CD8-positive, alpha-beta memory T cell (primary cell): ENCODE measurements around the gene KAZN. TPM values are rescaled to one million over a fixed set of nuclear protein-coding genes. Genes with fewer than 3 reads are reported as not detected.

ENCODE experiments used
- CTCF ChIA-PET: fragments of 350-600 bp; sonication (Branson Sonifier 250); formaldehyde crosslinking; loops from one replicate; lab custom pipeline; 2021; ENCODE audit warnings: antibody characterized with exemption; lab: Charles Lee
- POLR2A ChIA-PET: fragments of 350-600 bp; sonication (Branson Sonifier 250); formaldehyde crosslinking; loops from one replicate; lab custom pipeline; 2021; ENCODE audit warnings: antibody characterized with exemption; lab: Charles Lee
- DNase-seq, 5 donors: peaks; one replicate each; pipeline versions ENCODE4 v3.0.0 to v3.0.0-alpha.2; 2020 to 2022; ENCODE audit warnings: mixed read lengths in 1 of 5
- H3K27ac ChIP-seq: one replicate; pipeline ENCODE4 v1.7.0; 2013; ENCODE audit warnings: low read depth, mild to moderate bottlenecking, low read length, moderate library complexity
- H3K27me3 ChIP-seq: 2 replicates; pipeline ENCODE4 v1.7.0; 2013; ENCODE audit warnings: low read length, mild to moderate bottlenecking; ENCODE audit not compliant: insufficient read depth, poor library complexity, severe bottlenecking
- H3K36me3 ChIP-seq: 2 replicates; pipeline ENCODE4 v1.7.0; 2013; ENCODE audit warnings: mild to moderate bottlenecking, low read length, moderate library complexity; ENCODE audit not compliant: insufficient read depth
- H3K4me1 ChIP-seq: 2 replicates; pipeline ENCODE4 v1.7.0; 2013; ENCODE audit warnings: mild to moderate bottlenecking, low read length, moderate library complexity; ENCODE audit not compliant: insufficient read depth
- H3K4me3 ChIP-seq: 2 replicates; pipeline ENCODE4 v1.7.0; 2013; ENCODE audit warnings: mild to moderate bottlenecking, low read length
- H3K9me3 ChIP-seq: 2 replicates; pipeline ENCODE4 v1.7.0; 2013; ENCODE audit warnings: mild to moderate bottlenecking, low read length
- H3K27ac Mint-ChIP-seq, 8 donors: one replicate each; pipeline ENCODE4 v1.8.0; 2020 to 2021; ENCODE audit warnings: mixed read lengths in 8 of 8, mild to moderate bottlenecking in 6 of 8, inconsistent platforms in 3 of 8, moderate library complexity in 3 of 8
- H3K27me3 Mint-ChIP-seq, 2 donors: one replicate each; pipeline ENCODE4 v1.8.0; 2020 to 2021; ENCODE audit warnings: mixed read lengths in 2 of 2, mild to moderate bottlenecking in 1 of 2, moderate library complexity in 1 of 2
- H3K36me3 Mint-ChIP-seq, 3 donors: one replicate each; pipeline ENCODE4 v1.8.0; 2020 to 2021; ENCODE audit warnings: mixed read lengths in 3 of 3, inconsistent platforms in 1 of 3, mild to moderate bottlenecking in 1 of 3
- H3K4me1 Mint-ChIP-seq, 3 donors: one replicate each; pipeline ENCODE4 v1.8.0; 2020 to 2021; ENCODE audit warnings: mixed read lengths in 3 of 3, inconsistent platforms in 1 of 3, mild to moderate bottlenecking in 1 of 3
- H3K4me3 Mint-ChIP-seq, 7 donors: one replicate each; pipeline ENCODE4 v1.8.0; 2020 to 2021; ENCODE audit warnings: mixed read lengths in 7 of 7, mild to moderate bottlenecking in 6 of 7, moderate library complexity in 4 of 7, inconsistent platforms in 2 of 7
- H3K9me3 Mint-ChIP-seq, 5 donors: one replicate each; pipeline ENCODE4 v1.8.0; 2020 to 2022; ENCODE audit warnings: mixed read lengths in 5 of 5, mild to moderate bottlenecking in 3 of 5, moderate library complexity in 2 of 5, inconsistent platforms in 1 of 5
- polyA plus RNA-seq: library from polyadenylated mRNA; unstranded; fragments of 300-500 nt; fragmentation: Illumina TruSeq; gene quantifications from one replicate; pipeline ENCODE4 v1.2.3, GENCODE V29; 2021
- total RNA-seq, 2 experiments: library from RNA; stranded (reverse); gene quantifications; one replicate each; pipeline ENCODE4 v1.2.3, GENCODE V29; 2021

KAZN gene
- total and polyA plus RNA-seq, 3 experiments from 2014 or later = 0.15 to 0.35 (median 0.18) TPM

GRCh38 chr1:14647777-14648176 lies 49.3 kb downstream of the KAZN start:
- ChIA-PET CTCF (no interaction called here), POLR2A (no interaction called here)
- Mint-ChIP-seq H3K4me3 (no peak overlapping the region), H3K27me3 (peaks cover 2 to 3% of the 10 kb centered on the region in 2 donors), H3K36me3 (no peaks in the 10 kb centered on the region), H3K9me3 (peaks cover 7 to 12% (median 8%) of the 10 kb centered on the region in 5 donors), H3K27ac (no peak overlapping the region), H3K4me1 (no peaks in the 10 kb centered on the region)
- no peaks in the 10 kb centered on the region for H3K4me1 ChIP-seq
- no peaks in the 10 kb centered on the region for H3K27me3 ChIP-seq
- no peaks in the 10 kb centered on the region for H3K36me3 ChIP-seq
- H3K9me3 ChIP-seq = no peaks in the 10 kb centered on the region
- H3K27ac ChIP-seq = no peak overlapping the region
- no peak for DNase-seq
- H3K4me3 ChIP-seq = no peak overlapping the region

GRCh38 chr1:14648391-14648790 lies 49.9 kb downstream of the KAZN start:
- no peaks in the 10 kb centered on the region for H3K9me3 ChIP-seq
- no peaks in the 10 kb centered on the region for H3K36me3 ChIP-seq
- Mint-ChIP-seq H3K27me3 (peaks cover 6% of the 10 kb centered on the region in 2 donors), H3K9me3 (peaks cover 5 to 10% (median 8%) of the 10 kb centered on the region in 5 donors), H3K27ac (no peak overlapping the region), H3K4me3 (no peak overlapping the region), H3K4me1 (no peaks in the 10 kb centered on the region), H3K36me3 (no peaks in the 10 kb centered on the region)
- DNase-seq = no peak
- CTCF ChIA-PET = no interaction called here
- POLR2A ChIA-PET = no interaction called here
- no peaks in the 10 kb centered on the region for H3K4me1 ChIP-seq
- H3K27me3 ChIP-seq = no peaks in the 10 kb centered on the region
- no peak overlapping the region for H3K27ac ChIP-seq
- no peak overlapping the region for H3K4me3 ChIP-seq

GRCh38 chr1:14648896-14649855 lies 50.7 kb downstream of the KAZN start:
- Mint-ChIP-seq H3K9me3 (peaks cover 4 to 10% (median 8%) of the 10 kb centered on the region in 5 donors), H3K27ac (no peak overlapping the region), H3K27me3 (peaks cover 6% of the 10 kb centered on the region in 2 donors), H3K36me3 (no peaks in the 10 kb centered on the region), H3K4me3 (no peak overlapping the region), H3K4me1 (no peaks in the 10 kb centered on the region)
- no peaks in the 10 kb centered on the region for H3K4me1 ChIP-seq
- H3K36me3 ChIP-seq = no peaks in the 10 kb centered on the region
- no peak overlapping the region for H3K4me3 ChIP-seq
- no peaks in the 10 kb centered on the region for H3K27me3 ChIP-seq
- DNase-seq = no peak
- CTCF ChIA-PET = no interaction called here
- POLR2A ChIA-PET = no interaction called here
- no peak overlapping the region for H3K27ac ChIP-seq
- H3K9me3 ChIP-seq = no peaks in the 10 kb centered on the region

GRCh38 chr1:14649976-14650375 lies 51.5 kb downstream of the KAZN start:
- Mint-ChIP-seq H3K27ac (no peak overlapping the region), H3K4me1 (no peaks in the 10 kb centered on the region), H3K36me3 (no peaks in the 10 kb centered on the region), H3K9me3 (peaks cover 0 to 8% (median 5%) of the 10 kb centered on the region in 5 donors), H3K4me3 (no peak overlapping the region), H3K27me3 (peaks cover 6% of the 10 kb centered on the region in 2 donors)
- no peaks in the 10 kb centered on the region for H3K36me3 ChIP-seq
- no peak overlapping the region for H3K27ac ChIP-seq
- no peaks in the 10 kb centered on the region for H3K27me3 ChIP-seq
- H3K9me3 ChIP-seq = no peaks in the 10 kb centered on the region
- no peak overlapping the region for H3K4me3 ChIP-seq
- CTCF ChIA-PET = no interaction called here
- POLR2A ChIA-PET = no interaction called here
- no peak for DNase-seq
- no peaks in the 10 kb centered on the region for H3K4me1 ChIP-seq

- no peaks in the 10 kb centered on the region for H3K4me1 ChIP-seq
- H3K27ac ChIP-seq = no peak overlapping the region
- ChIA-PET POLR2A (no interaction called here), CTCF (no interaction called here)
- Mint-ChIP-seq H3K4me3 (no peak overlapping the region), H3K27me3 (peaks cover 6% of the 10 kb centered on the region in 2 donors), H3K36me3 (no peaks in the 10 kb centered on the region), H3K9me3 (no peaks in the 10 kb centered on the region), H3K4me1 (no peaks in the 10 kb centered on the region), H3K27ac (no peak overlapping the region)
- no peaks in the 10 kb centered on the region for H3K36me3 ChIP-seq
- no peaks in the 10 kb centered on the region for H3K9me3 ChIP-seq
- H3K27me3 ChIP-seq = no peaks in the 10 kb centered on the region
- H3K4me3 ChIP-seq = no peak overlapping the region
- DNase-seq = no peak
These were observed 52.5 kb downstream of the KAZN start for GRCh38 chr1:14650951-14651350.

GRCh38 chr1:14652840-14653239 lies 54.4 kb downstream of the KAZN start:
- Mint-ChIP-seq H3K4me3 (no peak overlapping the region), H3K27me3 (peaks cover 5 to 6% of the 10 kb centered on the region in 2 donors), H3K9me3 (no peaks in the 10 kb centered on the region), H3K27ac (no peak overlapping the region), H3K36me3 (no peaks in the 10 kb centered on the region), H3K4me1 (no peaks in the 10 kb centered on the region)
- no peak for DNase-seq
- Histone ChIP-seq H3K27me3 (no peaks in the 10 kb centered on the region), H3K27ac (no peak overlapping the region), H3K4me3 (no peak overlapping the region), H3K36me3 (no peaks in the 10 kb centered on the region), H3K4me1 (no peaks in the 10 kb centered on the region), H3K9me3 (no peaks in the 10 kb centered on the region)
- ChIA-PET POLR2A (no interaction called here), CTCF (no interaction called here)

GRCh38 chr1:14653461-14653960 lies 55.0 kb downstream of the KAZN start:
- Mint-ChIP-seq H3K27me3 (peaks cover 3 to 7% of the 10 kb centered on the region in 2 donors), H3K4me1 (no peaks in the 10 kb centered on the region), H3K9me3 (no peaks in the 10 kb centered on the region), H3K36me3 (no peaks in the 10 kb centered on the region), H3K27ac (no peak overlapping the region), H3K4me3 (no peak overlapping the region)
- Histone ChIP-seq H3K4me1 (no peaks in the 10 kb centered on the region), H3K4me3 (no peak overlapping the region), H3K9me3 (no peaks in the 10 kb centered on the region), H3K27me3 (no peaks in the 10 kb centered on the region), H3K27ac (no peak overlapping the region), H3K36me3 (no peaks in the 10 kb centered on the region)
- ChIA-PET POLR2A (no interaction called here), CTCF (no interaction called here)
- no peak for DNase-seq

GRCh38 chr1:14654554-14654953 lies 56.1 kb downstream of the KAZN start:
- Histone ChIP-seq H3K4me1 (no peaks in the 10 kb centered on the region), H3K9me3 (no peaks in the 10 kb centered on the region), H3K4me3 (no peak overlapping the region), H3K27me3 (no peaks in the 10 kb centered on the region), H3K36me3 (no peaks in the 10 kb centered on the region), H3K27ac (no peak overlapping the region)
- POLR2A ChIA-PET = no interaction called here
- Mint-ChIP-seq H3K36me3 (no peaks in the 10 kb centered on the region), H3K27ac (no peak overlapping the region), H3K4me3 (no peak overlapping the region), H3K4me1 (no peaks in the 10 kb centered on the region), H3K9me3 (no peaks in the 10 kb centered on the region), H3K27me3 (peaks cover 3 to 10% of the 10 kb centered on the region in 2 donors)
- CTCF ChIA-PET = no interaction called here
- DNase-seq = no peak
